Psoas muscle (tissue), 8 donors: ENCODE data around the gene RPS21. TPM values are rescaled to one million over a fixed set of nuclear protein-coding genes. Genes with fewer than 3 reads are reported as not detected.
A peak's percentile ranks its signal among the peaks of the same experiment; 100 is the strongest.

Source experiments
- ATAC-seq, 4 donors: fragments of 200-7000 bp; cut with Tn5 transposase; one replicate each; pipeline ENCODE4 v1.9.1; 2020; ENCODE audit warnings: moderate library complexity in 3 of 4, mild to moderate bottlenecking in 2 of 4
- DNase-seq, 2 donors: peaks; one replicate each; pipeline ENCODE4 v3.0.0-alpha.2; 2020
- H3K27ac ChIP-seq: fragments of 200-600 bp; one replicate; pipeline ENCODE4 v1.8.0; 2022
- H3K27me3 ChIP-seq, 3 donors: fragments of 200-600 bp in 1 of 3; one replicate each; pipeline versions ENCODE4 v1.6.1 to v1.8.0; 2013 to 2022; ENCODE audit warnings: low read length in 2 of 3, mild to moderate bottlenecking in 2 of 3, moderate library complexity in 1 of 3; ENCODE audit not compliant: insufficient read depth in 3 of 3
- H3K36me3 ChIP-seq, 2 donors: fragments of 200-600 bp in 1 of 2; one replicate each; pipeline versions ENCODE4 v1.6.1 to v1.8.0; 2013 to 2022; ENCODE audit warnings: low read depth in 1 of 2, mild to moderate bottlenecking in 1 of 2, moderate library complexity in 1 of 2; ENCODE audit not compliant: insufficient read depth in 1 of 2
- H3K4me1 ChIP-seq: fragments of 200-600 bp; one replicate; pipeline ENCODE4 v1.8.0; 2022
- H3K4me3 ChIP-seq: fragments of 200-600 bp; one replicate; pipeline ENCODE4 v1.8.0; 2022; ENCODE audit warnings: mild to moderate bottlenecking
- H3K9me3 ChIP-seq: fragments of 200-600 bp; one replicate; pipeline ENCODE4 v1.8.0; 2022
- CTCF ChIP-seq: fragments of 200-600 bp; IDR thresholded peaks from one replicate; pipeline ENCODE4 v1.8.0; 2022; ENCODE audit warnings: antibody characterized with exemption
- WGBS, 3 donors: extraction: QIAGEN DNeasy Blood & Tissue Kit; methylation state at CpG; one replicate each; pipeline versions ENCODE4 v1.1.6 to v1.1.7; 2013; 5-methylcytosine and 5-hydroxymethylcytosine counted together
- intact Hi-C, 2 donors: fragments of 100-400 bp; cut with DNase I; formaldehyde crosslinking; loops; one replicate each; pipeline versions ENCODE4 v1.11.0 to v1.14.2; 2022
- polyA plus RNA-seq, 3 donors: library from polyadenylated mRNA; stranded (reverse); fragments of 200-250 nt; gene quantifications; one replicate each; pipeline ENCODE4 v1.2.3, GENCODE V29; 2013
- total RNA-seq, 4 donors: library from RNA; stranded (reverse); fragmentation: NEBNext Ultra II Directional in 2 of 4; extraction: Animal tissue kit (Norgen Biotek cat#: 25700) in 2 of 4; gene quantifications; one replicate each; pipeline versions ENCODE4 v1.2.1 to v1.2.4, GENCODE V29; 2021 to 2023
- donor health status: healthy with polysubstance abuse.
- donor health status: DM: no; HTN: no; CAD: no; lungs with moderate emphysema.
- donor health status: Bipolar disorder and iron deficiency.
- donor health status: healthy.
- donor health status: DM: yes; HTN: yes; CAD: no.
- donor health status: DM: no; HTN: no; CAD: no.
- donor health status: DM: no; HTN: no; CAD: no.
- donor health status: DM: yes; HTN: yes; CAD: no.

Gene RPS21
- total and polyA plus RNA-seq, 7 donors = 602 to 5,162 (median 1,206) TPM

- Histone ChIP-seq H3K9me3 (no peaks in the 10 kb centered on the region), H3K4me3 (no peak overlapping the region), H3K27me3 (no peaks in the 10 kb centered on the region), H3K4me1 (peaks cover 31% of the 10 kb centered on the region), H3K27ac (no peak overlapping the region), H3K36me3 (peaks cover 0 to 50% of the 10 kb centered on the region in 2 donors)
- intact Hi-C loops = loop anchor here in 1 of 2 donors (5.0 kb wide), 1 partner anchor 47 kb away; the partner anchor contains the start of gene ADRM1
- WGBS, 3 donors = 78 to 80% (median 80%) methylated on average over 6 to 7 of the region's 7 CpGs
- DNase-seq (no peak), ATAC-seq (no peak)
- TF ChIP-seq CTCF = no peak
Measured at GRCh38 chr20:62349556-62350097, 37.3 kb upstream of the RPS21 start.

GRCh38 chr20:62350098-62350628 lies 36.7 kb upstream of the RPS21 start:
- ATAC-seq = no peak

DNA sequence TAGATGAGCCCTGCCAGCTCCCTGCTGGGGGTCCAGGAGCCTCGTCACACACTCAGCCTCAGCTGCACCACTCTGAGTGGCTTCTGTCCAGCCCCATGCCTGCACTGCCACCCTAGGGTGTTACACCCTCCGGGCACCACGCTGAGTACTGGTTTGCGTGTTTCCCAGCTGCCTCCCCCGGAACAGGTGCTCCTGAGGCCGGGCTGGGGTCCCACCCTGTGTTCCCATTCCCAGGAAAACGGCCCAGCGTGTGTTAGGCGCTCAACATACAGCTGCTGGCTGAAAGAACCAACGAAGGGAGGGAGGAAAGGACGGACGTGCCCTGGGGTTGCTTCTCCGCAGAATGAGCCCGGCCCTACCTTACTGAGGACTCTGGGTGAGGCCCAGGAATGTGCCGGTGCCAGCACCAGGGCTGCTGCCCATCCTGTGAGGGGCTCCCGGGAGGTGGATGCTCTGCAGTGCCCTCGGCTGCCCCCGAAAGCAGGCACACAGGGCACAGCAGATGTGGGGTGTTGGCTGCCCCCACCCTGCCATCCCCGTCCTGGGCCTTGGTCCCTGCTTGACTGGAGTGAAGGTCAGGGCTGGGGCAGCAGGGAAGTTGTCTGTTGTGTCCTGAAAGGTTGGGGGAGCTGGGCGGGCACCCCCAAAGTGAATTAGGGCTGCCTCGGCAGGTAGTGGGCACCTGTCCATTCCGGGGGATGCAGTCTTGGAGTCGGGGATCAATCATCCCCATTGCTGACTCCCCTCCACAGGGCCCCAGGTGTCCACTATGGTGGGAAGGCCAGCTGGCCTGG lies 36.1 kb upstream of the RPS21 start:
- ATAC-seq (no peak), DNase-seq (peak in 1 of 2 donors; percentile 12)
- no peak overlapping the region for H3K27ac ChIP-seq
- H3K4me3 ChIP-seq = no peak overlapping the region
- no peaks in the 10 kb centered on the region for H3K9me3 ChIP-seq
- H3K36me3 ChIP-seq = peaks cover 0 to 38% of the 10 kb centered on the region in 2 donors
- H3K4me1 ChIP-seq = peaks cover 43% of the 10 kb centered on the region
- no peak for TF ChIP-seq CTCF
- intact Hi-C loops = loop anchor here in 1 of 2 donors (5.0 kb wide), 1 partner anchor 49 kb away; the partner anchor contains the start of gene ADRM1
- WGBS, 3 donors = 76 to 84% (median 78%) methylated on average over 23 of the region's 23 CpGs
- H3K27me3 ChIP-seq = no peaks in the 10 kb centered on the region

More at GRCh38 chr20:62350098-62350628, 36.7 kb upstream of the RPS21 start:
- Histone ChIP-seq H3K9me3 (no peaks in the 10 kb centered on the region), H3K4me1 (peaks cover 36% of the 10 kb centered on the region), H3K27ac (no peak overlapping the region), H3K4me3 (no peak overlapping the region), H3K27me3 (no peaks in the 10 kb centered on the region), H3K36me3 (peaks cover 0 to 44% of the 10 kb centered on the region in 2 donors)
- DNase-seq = peak; percentile 9 to 44
- intact Hi-C loops = loop anchor here in 1 of 2 donors (5.0 kb wide), 1 partner anchor 48 kb away; the partner anchor contains the start of gene ADRM1
- 84 to 86% (median 85%) methylated on average over 16 of the region's 16 CpGs for WGBS, 3 donors
- TF ChIP-seq CTCF = no peak

GRCh38 chr20:62351469-62352401 lies 35.2 kb upstream of the RPS21 start:
- DNase-seq = peak in 1 of 2 donors; percentile 17
- intact Hi-C loops = loop anchor here in 1 of 2 donors (5.0 kb wide), 1 partner anchor 49 kb away; the partner anchor contains the start of gene ADRM1
- peaks cover 0 to 30% of the 10 kb centered on the region in 2 donors for H3K36me3 ChIP-seq
- no peaks in the 10 kb centered on the region for H3K27me3 ChIP-seq
- H3K4me1 ChIP-seq = peaks cover 49% of the 10 kb centered on the region
- no peak overlapping the region for H3K4me3 ChIP-seq
- H3K9me3 ChIP-seq = no peaks in the 10 kb centered on the region
- WGBS, 3 donors = 88 to 90% (median 89%) methylated on average over 59 to 60 of the region's 60 CpGs
- no peak for ATAC-seq
- TF ChIP-seq CTCF = no peak
- peak overlapping the region; percentile 82 for H3K27ac ChIP-seq
